Measurements from ENCODE around the gene LRP6. TPM values are rescaled to one million over a fixed set of nuclear protein-coding genes. Genes with fewer than 3 reads are reported as not detected.

Gene LRP6
- total RNA-seq, 1 donor from 2014 or later = 70.0 TPM

- H3K36me3 ChIP-seq = peaks cover 0 to 3% of the 10 kb centered on the region in 2 donors
- H3K9me3 ChIP-seq = no peaks in the 10 kb centered on the region
- DNase-seq (ENCODE audit: low spot score in 2 of 2) = no peak
- H3K27me3 ChIP-seq = no peaks in the 10 kb centered on the region
- TF ChIP-seq CTCF (IDR thresholded peaks at IDR 0.05) = no peak
- H3K27ac ChIP-seq = no peak overlapping the region
- intact Hi-C loops (cut with DNase I) = no loop called here
- peaks cover 0 to 3% of the 10 kb centered on the region in 2 donors for H3K4me1 ChIP-seq
- H3K4me3 ChIP-seq = no peak overlapping the region
Measured at GRCh38 chr12:12098691-12099015, 168.2 kb downstream of the LRP6 start.

- no peak overlapping the region for H3K4me3 ChIP-seq
- DNase-seq (ENCODE audit: low spot score in 2 of 2) = no peak
- no peaks in the 10 kb centered on the region for H3K27me3 ChIP-seq
- no peak for TF ChIP-seq CTCF (IDR thresholded peaks at IDR 0.05)
- intact Hi-C loops (cut with DNase I) = no loop called here
- no peaks in the 10 kb centered on the region for H3K36me3 ChIP-seq
- no peaks in the 10 kb centered on the region for H3K9me3 ChIP-seq
- H3K4me1 ChIP-seq = peaks cover 0 to 3% of the 10 kb centered on the region in 2 donors
- H3K27ac ChIP-seq = no peak overlapping the region
Measured at GRCh38 chr12:12097891-12098690, 168.8 kb downstream of the LRP6 start.

GRCh38 chr12:12095021-12095420, 171.8 kb downstream of the LRP6 start:
- Histone ChIP-seq H3K36me3 (no peaks in the 10 kb centered on the region), H3K27ac (no peak overlapping the region), H3K4me1 (peaks cover 0 to 3% of the 10 kb centered on the region in 2 donors), H3K27me3 (no peaks in the 10 kb centered on the region), H3K4me3 (no peak overlapping the region), H3K9me3 (no peaks in the 10 kb centered on the region)
- DNase-seq (ENCODE audit: low spot score in 2 of 2) = no peak
- intact Hi-C loops (cut with DNase I) = no loop called here
- no peak for TF ChIP-seq CTCF (IDR thresholded peaks at IDR 0.05)

- intact Hi-C loops (cut with DNase I) = no loop called here
- Histone ChIP-seq H3K27me3 (no peaks in the 10 kb centered on the region), H3K36me3 (no peaks in the 10 kb centered on the region), H3K9me3 (no peaks in the 10 kb centered on the region), H3K4me1 (peaks cover 0 to 3% of the 10 kb centered on the region in 2 donors), H3K27ac (no peak overlapping the region), H3K4me3 (no peak overlapping the region)
- no peak for DNase-seq (ENCODE audit: low spot score in 2 of 2)
- no peak for TF ChIP-seq CTCF (IDR thresholded peaks at IDR 0.05)
Measured at GRCh38 chr12:12094481-12094880, 172.4 kb downstream of the LRP6 start.

GRCh38 chr12:12091977-12092663, 174.7 kb downstream of the LRP6 start:
- intact Hi-C loops (cut with DNase I) = no loop called here
- Histone ChIP-seq H3K27ac (no peak overlapping the region), H3K9me3 (no peaks in the 10 kb centered on the region), H3K4me3 (no peak overlapping the region), H3K36me3 (no peaks in the 10 kb centered on the region), H3K27me3 (no peaks in the 10 kb centered on the region), H3K4me1 (peaks cover 0 to 6% of the 10 kb centered on the region in 2 donors)
- no peak for TF ChIP-seq CTCF (IDR thresholded peaks at IDR 0.05)
- no peak for DNase-seq (ENCODE audit: low spot score in 2 of 2)

Data from ascending aorta (tissue), 2 donors.